ENCODE measurements around the gene NMBR.
"Not testable (repeated sequence)": the region's sequence is repeated elsewhere in the genome, so short reads cannot be mapped to it uniquely, and the experiment has no call there.

NMBR gene

DNA sequence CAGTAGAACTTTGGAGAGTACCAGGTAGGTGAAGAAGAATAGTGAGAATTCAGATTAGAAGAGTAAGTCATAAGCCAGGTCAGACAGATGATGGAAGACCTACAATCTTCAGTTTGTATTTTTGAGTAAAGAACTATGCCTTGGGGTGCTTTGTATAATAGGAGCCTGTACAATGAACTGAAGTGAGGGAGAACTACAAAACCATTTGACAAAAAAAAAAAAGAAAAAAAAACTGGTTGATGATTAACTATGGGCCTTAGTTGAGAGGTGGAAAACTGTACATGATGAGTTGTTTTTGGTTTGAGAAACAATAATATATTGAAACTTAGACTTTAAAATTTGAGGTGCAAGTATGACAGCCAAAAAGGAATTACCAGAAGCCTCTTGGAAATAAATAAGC lies 25.8 kb upstream of the NMBR start:
- in situ Hi-C loops (cut with MboI; ENCODE audit: low sequenced_read_pairs, unreplicated experiment): no loop called here
- no peak for DNase-seq (ENCODE audit: low spot score)
- TF ChIP-seq, protein P1, sequence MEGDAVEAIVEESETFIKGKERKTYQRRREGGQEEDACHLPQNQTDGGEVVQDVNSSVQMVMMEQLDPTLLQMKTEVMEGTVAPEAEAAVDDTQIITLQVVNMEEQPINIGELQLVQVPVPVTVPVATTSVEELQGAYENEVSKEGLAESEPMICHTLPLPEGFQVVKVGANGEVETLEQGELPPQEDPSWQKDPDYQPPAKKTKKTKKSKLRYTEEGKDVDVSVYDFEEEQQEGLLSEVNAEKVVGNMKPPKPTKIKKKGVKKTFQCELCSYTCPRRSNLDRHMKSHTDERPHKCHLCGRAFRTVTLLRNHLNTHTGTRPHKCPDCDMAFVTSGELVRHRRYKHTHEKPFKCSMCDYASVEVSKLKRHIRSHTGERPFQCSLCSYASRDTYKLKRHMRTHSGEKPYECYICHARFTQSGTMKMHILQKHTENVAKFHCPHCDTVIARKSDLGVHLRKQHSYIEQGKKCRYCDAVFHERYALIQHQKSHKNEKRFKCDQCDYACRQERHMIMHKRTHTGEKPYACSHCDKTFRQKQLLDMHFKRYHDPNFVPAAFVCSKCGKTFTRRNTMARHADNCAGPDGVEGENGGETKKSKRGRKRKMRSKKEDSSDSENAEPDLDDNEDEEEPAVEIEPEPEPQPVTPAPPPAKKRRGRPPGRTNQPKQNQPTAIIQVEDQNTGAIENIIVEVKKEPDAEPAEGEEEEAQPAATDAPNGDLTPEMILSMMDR (IDR thresholded peaks at IDR 0.05; ENCODE audit: borderline replicate concordance, control extremely low read depth, extremely low read depth, insufficient read depth, missing control alignments): no peak

DNA sequence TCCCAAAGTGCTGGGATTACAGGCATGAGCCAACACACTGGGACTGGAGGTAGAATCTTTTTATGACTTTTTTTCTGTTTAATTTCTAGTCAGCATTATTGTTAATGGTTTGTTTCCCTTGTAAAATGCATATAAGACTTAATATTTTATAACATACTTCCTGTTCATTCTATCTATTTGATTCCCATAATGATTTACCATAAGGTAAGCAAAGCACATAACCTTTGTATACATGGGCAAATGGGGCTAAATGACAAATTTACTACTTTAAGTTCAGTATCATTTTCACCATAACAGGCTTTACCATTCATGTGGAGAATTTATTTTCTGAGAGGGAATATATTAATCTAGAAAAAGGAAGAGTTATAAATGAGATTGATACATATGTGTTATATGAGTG lies 24.4 kb upstream of the NMBR start:
- in situ Hi-C loops (cut with MboI; ENCODE audit: low sequenced_read_pairs, unreplicated experiment): no loop called here
- no peak for DNase-seq (ENCODE audit: low spot score)
- TF ChIP-seq, protein P1 (IDR thresholded peaks at IDR 0.05; ENCODE audit: borderline replicate concordance, control extremely low read depth, extremely low read depth, insufficient read depth, missing control alignments): no peak

DNA sequence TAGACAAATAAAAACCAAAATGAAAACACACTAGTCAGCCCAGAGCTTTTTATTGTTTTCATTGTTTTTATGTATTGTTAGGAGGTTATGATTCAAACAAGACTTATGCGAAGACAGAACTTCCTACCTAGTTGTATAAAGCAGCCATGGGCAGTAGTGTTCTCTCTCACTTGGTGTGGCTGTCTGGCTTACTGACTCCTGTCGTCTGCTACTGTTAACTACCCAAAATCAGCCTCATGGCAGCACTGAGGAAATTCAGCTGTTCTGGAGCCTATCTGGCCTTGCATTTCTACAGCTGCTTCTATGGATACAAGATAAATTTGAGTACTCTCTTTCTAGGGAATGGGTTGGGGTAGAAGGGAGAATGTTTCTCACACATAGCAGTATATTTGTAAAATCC lies 20.6 kb upstream of the NMBR start:
- TF ChIP-seq, protein P1 (IDR thresholded peaks at IDR 0.05; ENCODE audit: borderline replicate concordance, control extremely low read depth, extremely low read depth, insufficient read depth, missing control alignments): no peak
- DNase-seq (ENCODE audit: low spot score): no peak
- in situ Hi-C loops (cut with MboI; ENCODE audit: low sequenced_read_pairs, unreplicated experiment): no loop called here

DNA sequence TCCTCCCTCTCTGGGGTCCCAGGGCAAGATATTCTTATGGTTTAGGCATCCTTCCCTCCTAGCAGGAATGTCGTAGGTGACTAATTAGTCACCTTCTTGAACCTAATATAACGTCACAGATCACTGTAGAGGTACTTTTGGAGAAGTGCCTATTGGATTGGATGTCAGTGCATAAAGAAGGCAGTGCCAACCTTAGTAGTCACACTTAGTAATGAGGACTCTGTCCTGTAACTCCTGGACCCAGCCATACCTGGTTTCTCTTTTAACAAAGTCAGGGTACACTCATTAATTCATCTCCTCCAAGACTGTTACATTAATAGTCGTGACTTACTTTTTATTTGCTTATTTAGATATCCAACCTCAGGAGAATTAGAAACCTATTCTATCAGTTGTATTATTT lies 20.1 kb upstream of the NMBR start:
- in situ Hi-C loops (cut with MboI; ENCODE audit: low sequenced_read_pairs, unreplicated experiment): no loop called here
- TF ChIP-seq, protein P1 (IDR thresholded peaks at IDR 0.05; ENCODE audit: borderline replicate concordance, control extremely low read depth, extremely low read depth, insufficient read depth, missing control alignments): no peak
- DNase-seq (ENCODE audit: low spot score): no peak

DNA sequence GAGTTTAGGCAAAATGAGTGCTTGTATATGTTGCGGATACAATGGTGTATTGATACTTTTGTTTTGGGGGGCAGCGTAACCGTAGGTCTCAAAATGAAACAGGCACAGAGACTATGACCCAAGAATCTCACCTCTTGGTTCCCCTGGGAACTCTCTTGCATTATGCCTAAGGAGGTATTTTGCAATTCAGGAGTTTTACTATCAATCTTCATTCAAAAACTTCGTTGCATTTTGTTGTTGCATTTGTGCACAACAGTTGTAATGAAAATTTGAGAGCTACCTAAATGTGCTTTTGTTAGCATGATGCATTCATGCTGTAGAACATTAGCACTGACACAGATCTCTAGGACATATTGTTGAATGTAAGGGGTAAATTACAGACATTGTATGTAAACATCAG lies 18.3 kb upstream of the NMBR start:
- TF ChIP-seq, protein P1 (IDR thresholded peaks at IDR 0.05; ENCODE audit: borderline replicate concordance, control extremely low read depth, extremely low read depth, insufficient read depth, missing control alignments): no peak
- DNase-seq (ENCODE audit: low spot score): no peak
- in situ Hi-C loops (cut with MboI; ENCODE audit: low sequenced_read_pairs, unreplicated experiment): no loop called here

DNA sequence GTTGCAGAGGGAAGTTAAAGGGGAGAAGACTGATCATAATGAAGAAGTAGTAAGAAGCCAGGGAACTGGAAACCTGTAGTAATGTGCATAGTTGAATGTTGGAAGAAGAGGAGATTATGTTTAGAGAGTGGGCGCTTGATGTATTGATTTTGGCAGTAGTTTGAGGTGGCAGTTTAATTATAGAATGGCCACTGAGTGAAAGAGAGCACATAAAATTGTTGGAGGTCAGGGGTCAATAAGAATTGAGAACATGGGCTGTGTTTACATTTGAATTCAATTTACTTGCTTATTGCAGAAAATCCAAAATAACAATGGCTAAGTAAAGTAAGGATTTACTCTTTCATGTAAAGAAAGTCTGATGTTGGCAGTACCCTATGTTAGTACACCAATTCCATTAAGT lies 15.9 kb upstream of the NMBR start:
- TF ChIP-seq, protein P1 (IDR thresholded peaks at IDR 0.05; ENCODE audit: borderline replicate concordance, control extremely low read depth, extremely low read depth, insufficient read depth, missing control alignments): no peak
- in situ Hi-C loops (cut with MboI; ENCODE audit: low sequenced_read_pairs, unreplicated experiment): no loop called here

DNA sequence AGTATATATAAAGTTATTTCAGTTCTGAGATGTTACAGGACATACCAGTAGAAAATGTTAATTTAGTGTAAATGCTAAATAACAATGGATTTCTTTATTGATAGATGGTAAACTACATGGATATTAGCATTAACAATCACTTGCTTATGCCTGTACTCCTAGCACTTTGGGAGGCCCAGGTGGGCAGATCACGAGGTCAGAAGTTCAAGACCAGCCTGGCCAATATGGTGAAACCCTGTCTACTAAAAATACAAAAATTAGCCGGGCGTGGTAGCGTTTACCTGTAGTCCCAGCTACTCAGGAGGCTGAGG lies 9.8 kb upstream of the NMBR start:
- DNase-seq (ENCODE audit: low spot score); in situ Hi-C loops (cut with MboI; ENCODE audit: low sequenced_read_pairs, unreplicated experiment): not testable (repeated sequence)

More for the DNA sequence above, 15.9 kb upstream of the NMBR start:
- DNase-seq (ENCODE audit: low spot score): no peak

All from GM13976 (cell line).